H1 (cell line): Measurements from ENCODE around the gene PNO1. TPM values are rescaled to one million over a fixed set of nuclear protein-coding genes. Genes with fewer than 3 reads are reported as not detected.

Experiments used
- CTCF ChIA-PET: fragments of 300-600 bp; sonication (Branson Sonifier 250); formaldehyde crosslinking; loops from one replicate; lab custom pipeline; 2021; ENCODE audit not compliant: partially characterized antibody; lab: Charles Lee
- POLR2A ChIA-PET: fragments of 300-600 bp; sonication (Branson Sonifier 250); formaldehyde crosslinking; loops from one replicate; lab custom pipeline; 2021; ENCODE audit warnings: inconsistent platforms; ENCODE audit not compliant: partially characterized antibody; lab: Charles Lee
- DNase-seq, 2 experiments: peaks; one replicate each; pipeline versions ENCODE4 v3.0.0 to v3.0.0-alpha.2; 2010 to 2022; ENCODE audit warnings: low spot score in 2 of 2, low read depth in 1 of 2, mixed read lengths in 1 of 2
- FAIRE-seq: peaks from 2 replicates; lab custom pipeline; 2011; peaks lifted over from hg19 to GRCh38; lab: Jason Lieb, UNC
- H2AFZ ChIP-seq: 2 replicates; pipeline ENCODE4 v1.8.1; 2012; ENCODE audit warnings: low read length, inconsistent platforms
- H2AK5ac ChIP-seq: 2 replicates; pipeline ENCODE4 v1.6.1; 2013; ENCODE audit warnings: low read depth, low read length
- H2BK120ac ChIP-seq: replicated peaks from 2 replicates; pipeline ENCODE3; 2013; ENCODE audit warnings: low read depth, low read length, inconsistent platforms
- H2BK12ac ChIP-seq: 2 replicates; pipeline ENCODE4 v1.6.1; 2013; ENCODE audit warnings: low read depth, low read length
- H2BK15ac ChIP-seq: 2 replicates; pipeline ENCODE4 v1.6.1; 2013; ENCODE audit warnings: low read length
- H2BK20ac ChIP-seq: 2 replicates; pipeline ENCODE4 v1.6.1; 2013; ENCODE audit warnings: low read length
- H2BK5ac ChIP-seq: 2 replicates; pipeline ENCODE4 v1.6.1; 2013; ENCODE audit warnings: low read depth, low read length
- H3K14ac ChIP-seq: 2 replicates; pipeline ENCODE4 v1.6.1; 2013; ENCODE audit warnings: inconsistent platforms; ENCODE audit not compliant: insufficient read length
- H3K18ac ChIP-seq: 2 replicates; pipeline ENCODE4 v1.6.1; 2013; ENCODE audit warnings: low read length; ENCODE audit errors: extremely low read depth
- H3K23ac ChIP-seq: 2 replicates; pipeline ENCODE4 v1.6.1; 2013; ENCODE audit warnings: inconsistent platforms; ENCODE audit not compliant: insufficient read length
- H3K23me2 ChIP-seq: 2 replicates; pipeline ENCODE4 v1.6.1; 2013; ENCODE audit warnings: low read depth, low read length
- H3K27ac ChIP-seq: 2 replicates; pipeline ENCODE4 v1.6.1; 2011; ENCODE audit warnings: low read depth, low read length, inconsistent platforms
- H3K27me3 ChIP-seq, 4 experiments: replicated peaks in 1 of 4; 1 replicate in 1 of 4; 2 replicates in 3 of 4; pipeline versions ENCODE4 v1.6.1 to v1.8.1; 2011 to 2013; ENCODE audit warnings: low read length in 3 of 4, mild to moderate bottlenecking in 3 of 4, inconsistent platforms in 2 of 4, mixed read lengths in 2 of 4, moderate library complexity in 1 of 4; ENCODE audit not compliant: control insufficient read depth in 3 of 4, insufficient read depth in 3 of 4; ENCODE audit errors: extremely low read depth in 1 of 4
- H3K36me3 ChIP-seq, 4 experiments: 2 replicates each; pipeline versions ENCODE4 v1.6.1 to v1.8.1; 2011 to 2013; ENCODE audit warnings: mild to moderate bottlenecking in 4 of 4, low read length in 3 of 4, moderate library complexity in 2 of 4, control low read depth in 1 of 4, inconsistent platforms in 1 of 4; ENCODE audit not compliant: insufficient read depth in 4 of 4, control insufficient read depth in 2 of 4
- H3K4ac ChIP-seq: replicated peaks from 2 replicates; pipeline ENCODE3; 2013; ENCODE audit warnings: low read length, low read depth, mixed read lengths, inconsistent platforms; ENCODE audit not compliant: insufficient read length
- H3K4me1 ChIP-seq, 4 experiments: replicated peaks in 1 of 4; 1 replicate in 1 of 4; 2 replicates in 3 of 4; pipeline versions ENCODE4 v1.6.1 to v1.8.1; 2011 to 2013; ENCODE audit warnings: low read length in 3 of 4, inconsistent platforms in 2 of 4, mixed read lengths in 1 of 4; ENCODE audit not compliant: insufficient read depth in 4 of 4, control insufficient read depth in 3 of 4
- H3K4me2 ChIP-seq, 2 experiments: 2 replicates each; pipeline versions ENCODE4 v1.6.1 to v1.8.1; 2011 to 2013; ENCODE audit warnings: low read depth in 2 of 2, low read length in 2 of 2, control low read depth in 1 of 2, inconsistent platforms in 1 of 2, mild to moderate bottlenecking in 1 of 2; ENCODE audit not compliant: insufficient read depth in 1 of 2
- H3K4me3 ChIP-seq, 4 experiments: fragments of 200-600, 300-600 bp in 1 of 4; sonication (generic), shearing (Covaris generic), sonication (Bioruptor Twin) in 1 of 4; 2 replicates each; pipeline versions ENCODE4 v1.5.1 to v1.8.1; 2011 to 2016; ENCODE audit warnings: low read length in 4 of 4, low read depth in 3 of 4, control low read depth in 2 of 4, inconsistent platforms in 2 of 4, mild to moderate bottlenecking in 2 of 4, mixed read lengths in 1 of 4, moderate library complexity in 1 of 4; ENCODE audit not compliant: insufficient read depth in 2 of 4; ENCODE audit errors: extremely low read depth in 1 of 4
- H3K56ac ChIP-seq: replicated peaks from 2 replicates; pipeline ENCODE3; 2013; ENCODE audit warnings: low read depth, mild to moderate bottlenecking, mixed read lengths, low read length, inconsistent platforms; ENCODE audit not compliant: insufficient read length
- H3K79me1 ChIP-seq: 2 replicates; pipeline ENCODE4 v1.6.1; 2013; ENCODE audit warnings: low read depth, low read length, control low read depth
- H3K79me2 ChIP-seq, 2 experiments: 2 replicates each; pipeline versions ENCODE4 v1.6.1 to v1.8.1; 2012 to 2013; ENCODE audit warnings: low read length in 2 of 2, mild to moderate bottlenecking in 2 of 2, inconsistent platforms in 1 of 2; ENCODE audit not compliant: insufficient read depth in 2 of 2, control insufficient read depth in 1 of 2
- H3K9ac ChIP-seq, 4 experiments: replicated peaks in 1 of 4; 1 replicate in 1 of 4; 2 replicates in 3 of 4; pipeline versions ENCODE4 v1.6.1 to v1.8.1; 2011 to 2013; ENCODE audit warnings: low read depth in 3 of 4, low read length in 3 of 4, control low read depth in 2 of 4, mild to moderate bottlenecking in 2 of 4, moderate library complexity in 2 of 4, inconsistent platforms in 1 of 4; ENCODE audit errors: extremely low read depth in 1 of 4
- H3K9me3 ChIP-seq, 2 experiments: 2 replicates each; pipeline versions ENCODE4 v1.6.1 to v1.8.1; 2012 to 2013; ENCODE audit warnings: mild to moderate bottlenecking in 2 of 2, moderate library complexity in 2 of 2, control low read depth in 1 of 2, inconsistent platforms in 1 of 2, low read depth in 1 of 2, low read length in 1 of 2, mixed read lengths in 1 of 2; ENCODE audit not compliant: insufficient read depth in 2 of 2
- H4K20me1 ChIP-seq, 2 experiments: replicated peaks in 1 of 2; 2 replicates each; pipeline versions ENCODE3 to v1.8.1; 2011 to 2013; ENCODE audit warnings: inconsistent platforms in 2 of 2, low read length in 2 of 2, mild to moderate bottlenecking in 1 of 2; ENCODE audit not compliant: insufficient read depth in 2 of 2, control insufficient read depth in 1 of 2
- H4K5ac ChIP-seq: 2 replicates; pipeline ENCODE4 v1.6.1; 2013; ENCODE audit warnings: low read length, low read depth, mixed read lengths, inconsistent platforms; ENCODE audit not compliant: insufficient read length
- H4K8ac ChIP-seq: 2 replicates; pipeline ENCODE4 v1.8.0; 2013; ENCODE audit warnings: mild to moderate bottlenecking, moderate library complexity, low read length, inconsistent platforms; ENCODE audit not compliant: insufficient read depth; ENCODE audit errors: extremely low read depth
- H4K91ac ChIP-seq: replicated peaks from 2 replicates; pipeline ENCODE3; 2013; ENCODE audit warnings: low read length, mixed read lengths, inconsistent platforms; ENCODE audit not compliant: insufficient read length
- BRCA1 ChIP-seq: IDR thresholded peaks from 2 replicates; pipeline ENCODE4 v1.6.1; 2012; ENCODE audit warnings: low read depth, low read length, improper control_type of control experiment
- EP300 ChIP-seq, 2 experiments: IDR thresholded peaks; 1 replicate in 1 of 2; 2 replicates in 1 of 2; pipeline ENCODE4 v1.6.1; 2011 to 2012; ENCODE audit warnings: low read depth in 2 of 2, low read length in 2 of 2, mild to moderate bottlenecking in 2 of 2, borderline replicate concordance in 1 of 2, inconsistent platforms in 1 of 2, moderate library complexity in 1 of 2
- PHF8 ChIP-seq: fragments of 200-600 bp; sonication (generic); conservative IDR thresholded peaks from 2 replicates; pipeline ENCODE4 v1.7.1; 2012; ENCODE audit warnings: low read depth, mild to moderate bottlenecking, inconsistent platforms, low read length, moderate library complexity
- SRF ChIP-seq: IDR thresholded peaks from 2 replicates; pipeline ENCODE4 v1.6.1; 2011; ENCODE audit warnings: mild to moderate bottlenecking, low read depth, low read length, moderate library complexity
- TCF12 ChIP-seq: IDR thresholded peaks from 2 replicates; pipeline ENCODE4 v1.6.1; 2011; ENCODE audit warnings: low read depth, mild to moderate bottlenecking, low read length
- WGBS, 2 experiments: shearing (Covaris generic) in 1 of 2; methylation state at CpG; one replicate each; pipeline versions ENCODE4 v1.1.6 to v1.1.7; 2013 to 2015; ENCODE audit warnings: low lambda C conversion rate in 2 of 2, mixed read lengths in 2 of 2, inconsistent platforms in 1 of 2, low coverage in 1 of 2, missing lambda C conversion rate in 1 of 2; ENCODE audit not compliant: insufficient replicate concordance in 2 of 2, insufficient coverage in 1 of 2, insufficient read length in 1 of 2; ENCODE audit errors: extremely low coverage in 1 of 2, missing lambda C conversion rate in 1 of 2; 5-methylcytosine and 5-hydroxymethylcytosine counted together
- polyA plus RNA-seq, 7 experiments: library from polyadenylated mRNA; depleted of rRNA in 3 of 7; stranded (reverse) in 5 of 7; unstranded in 2 of 7; fragments of >200 nt in 5 of 7; fragments of 200-250 nt in 2 of 7; gene quantifications; 1 replicate in 5 of 7; 2 replicates in 1 of 7; 4 replicates in 1 of 7; pipeline versions ENCODE4 v1.2.1 to v1.2.3, GENCODE V29; 2011 to 2013; ENCODE audit warnings: missing spikeins in 2 of 7, mixed read lengths in 2 of 7
- total RNA-seq: library from RNA; stranded (reverse); fragmentation: NEBNext Ultra II Directional; extraction: Animal tissue kit (Norgen Biotek cat#: 25700); gene quantifications from 2 replicates; pipeline ENCODE4 v1.2.1, GENCODE V29; 2021

Gene PNO1
- total and polyA plus RNA-seq, 2 of the 8 experiments (the other 6 are each of a cell fraction or from before 2014, with no cell fraction given) = 18.6 to 33.2 TPM

DNA sequence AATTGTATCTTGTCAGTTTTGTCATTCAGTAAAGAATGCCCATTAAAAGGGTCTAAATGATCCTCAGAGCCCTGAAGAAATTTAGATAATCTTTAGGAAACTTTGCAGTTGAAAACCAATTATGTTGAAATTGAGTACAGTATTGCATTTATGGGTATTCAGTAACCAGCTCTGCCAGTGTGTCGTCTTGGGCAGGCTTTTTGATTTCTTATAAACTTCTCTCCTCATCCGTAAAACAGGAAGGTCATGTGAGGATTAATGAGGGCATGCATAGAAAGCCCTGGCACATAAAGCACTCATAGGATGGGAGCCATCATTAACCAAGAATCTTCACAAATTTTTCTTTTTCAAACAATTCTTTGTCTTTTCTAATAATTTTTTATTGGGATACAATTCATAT lies 14.8 kb downstream of the PNO1 start:
- Histone ChIP-seq H2BK20ac (no peak overlapping the region), H3K4ac (no peak overlapping the region), H3K79me1 (no peaks in the 10 kb centered on the region; the same call in 1 of the 2 replicates), H4K20me1 (peaks cover 5 to 8% of the 10 kb centered on the region in 2 experiments), H2BK15ac (no peak overlapping the region), H2BK12ac (no peak overlapping the region), H3K18ac (no peak overlapping the region), H3K9me3 (no peaks in the 10 kb centered on the region), H2AK5ac (no peak overlapping the region), H4K8ac (no peak overlapping the region), H2BK5ac (no peak overlapping the region), H3K27ac (no peak overlapping the region), H3K14ac (no peak overlapping the region), H2BK120ac (no peak overlapping the region), H3K27me3 (no peaks in the 10 kb centered on the region), H3K23ac (no peak overlapping the region), H3K36me3 (peaks cover 8 to 46% (median 13%) of the 10 kb centered on the region in 4 experiments; a peak in 6 of 8 replicates), H3K4me2 (no peak overlapping the region), H3K4me1 (no peaks in the 10 kb centered on the region), H4K5ac (no peak overlapping the region), H3K23me2 (no peaks in the 10 kb centered on the region), H3K9ac (no peak overlapping the region), H3K4me3 (no peak overlapping the region), H2AFZ (no peak overlapping the region), H4K91ac (no peak overlapping the region), H3K56ac (no peak overlapping the region), H3K79me2 (peaks cover 0 to 9% of the 10 kb centered on the region in 2 experiments; a peak in 1 of 4 replicates)
- FAIRE-seq (no peak), DNase-seq (no peak)
- ChIA-PET POLR2A (interaction anchor here (7.4 kb wide), 1 partner anchor 16 kb away, joined by 57 read pairs; the partner anchor contains the start of gene PNO1), CTCF (interaction anchor here (0.6 kb wide), 1 partner anchor 14 kb away, joined by 3 read pairs; no protein-coding TSS in a partner anchor)
- WGBS, 2 experiments = 92% methylated on average over 2 of the region's 2 CpGs; no CpG with 5 or more reads in 1 of the 2 experiments
- TF ChIP-seq SRF = no peak
- no peak for TF ChIP-seq EP300 (IDR thresholded peaks at IDR 0.05; ENCODE audit: borderline replicate concordance in 1 of 2, low read depth in 2 of 2, low read length in 2 of 2)
- no peak for TF ChIP-seq BRCA1
- TF ChIP-seq TCF12 = no peak
- no peak for TF ChIP-seq PHF8
